Heart left ventricle (tissue), 13 donors: ENCODE measurements around the gene CDK6.

Experiments
- CTCF ChIP-seq, 12 donors: fragments of 200-600 bp; sonication (generic) in 4 of 12; IDR thresholded peaks; one replicate each; pipeline versions ENCODE4 v1.5.0 to v1.8.0; 2018 to 2022; ENCODE audit warnings: antibody characterized with exemption in 12 of 12, mild to moderate bottlenecking in 5 of 12
- POLR2A ChIP-seq, 2 donors: fragments of 450-650 bp; IDR thresholded peaks; one replicate each; pipeline ENCODE4 v1.6.1; 2017; ENCODE audit warnings: antibody characterized with exemption in 2 of 2, mild to moderate bottlenecking in 2 of 2, moderate library complexity in 2 of 2
- donor health status: ischemic (EF 13 %, LVEDD 7.1; RV severe dilation, severe dysfunction).
- donor health status: DM: no; HTN: yes; CAD: no.
- donor health status: DM: no; HTN: no; CAD: no.
- donor health status: ischemic (EF 25% LVEDD 6.9; RV normal size, moderate dysfunction).
- donor health status: ischemic (EF 25% LVEDD 5.7; RV mildly dilated, moderate dysfunction).
- donor health status: ischemic (EF 35%, LVEDD 5.7; RV mildly dilated, moderate dysfunction).
- donor health status: nonischemic (EF 11% LVEDD 7.7; RV severe dilation, severe dysfunction).
- donor health status: DM: yes; HTN: yes; CAD: no.
- donor health status: PGD.
- donor health status: ischemic (EF 29% LVEDD 5.4; RV normal size, mild dysfunction).
- donor health status: nonischemic (EF 23%, LVEDD 6.1; RV moderate dilation, normal function).

- TF ChIP-seq CTCF (IDR thresholded peaks at IDR 0.05) (no peak), POLR2A (IDR thresholded peaks at IDR 0.05) (no peak)
These were observed 206.6 kb downstream of the CDK6 start for GRCh38 chr7:92629779-92630178.
